Activated CD8-positive, alpha-beta T cell treated with anti-CD3 and anti-CD28 coated beads for 36 hours (primary cell): ENCODE data around the gene SLC2A13. TPM values are rescaled to one million over a fixed set of nuclear protein-coding genes. Genes with fewer than 3 reads are reported as not detected.
"Not testable (repeated sequence)": the region's sequence is repeated elsewhere in the genome, so short reads cannot be mapped to it uniquely, and the experiment has no call there.

Experiments used
- ATAC-seq: fragments of 200-7000 bp; cut with Tn5 transposase; one replicate; pipeline ENCODE4 v1.10.0; 2021; ENCODE audit warnings: mild to moderate bottlenecking, moderate library complexity
- CTCF ChIA-PET: fragments of 350-600 bp; sonication (Branson Sonifier 250); formaldehyde crosslinking; loops from one replicate; lab custom pipeline; 2021; ENCODE audit warnings: antibody characterized with exemption; lab: Charles Lee
- POLR2A ChIA-PET: fragments of 350-600 bp; sonication (Branson Sonifier 250); formaldehyde crosslinking; loops from one replicate; lab custom pipeline; 2021; ENCODE audit warnings: antibody characterized with exemption; lab: Charles Lee
- DNase-seq: peaks from one replicate; pipeline ENCODE4 v3.0.0-alpha.2; 2020
- H3K27ac Mint-ChIP-seq: one replicate; pipeline ENCODE4 v1.8.0; 2021; ENCODE audit warnings: mild to moderate bottlenecking, mixed read lengths
- H3K27me3 Mint-ChIP-seq: one replicate; pipeline ENCODE4 v1.8.0; 2021; ENCODE audit warnings: mixed read lengths
- H3K36me3 Mint-ChIP-seq: one replicate; pipeline ENCODE4 v1.8.0; 2021; ENCODE audit warnings: low read depth, mixed read lengths
- H3K4me1 Mint-ChIP-seq: one replicate; pipeline ENCODE4 v1.8.0; 2021; ENCODE audit warnings: low read depth, mixed read lengths
- H3K4me3 Mint-ChIP-seq: one replicate; pipeline ENCODE4 v1.8.0; 2021; ENCODE audit warnings: mild to moderate bottlenecking, moderate library complexity, mixed read lengths
- H3K9me3 Mint-ChIP-seq: one replicate; pipeline ENCODE4 v1.8.0; 2021; ENCODE audit warnings: mixed read lengths
- CTCF ChIP-seq: fragments of 200-600 bp; IDR thresholded peaks from one replicate; pipeline ENCODE4 v1.8.0; 2022; ENCODE audit warnings: antibody characterized with exemption, mild to moderate bottlenecking
- intact Hi-C: fragments of 100-400 bp; cut with micrococcal nuclease; formaldehyde crosslinking; loops from one replicate; pipeline ENCODE4 v1.10.0; 2022
- total RNA-seq, 2 experiments: library from RNA; stranded (reverse); gene quantifications; one replicate each; pipeline ENCODE4 v1.2.3, GENCODE V29; 2021

The SLC2A13 gene
- total RNA-seq, 2 experiments from 2014 or later: 9.0 to 9.3 TPM

- DNase-seq: no peak
- ChIA-PET POLR2A (no interaction called here), CTCF (no interaction called here)
- Mint-ChIP-seq H3K4me3 (no peak overlapping the region), H3K36me3 (no peaks in the 10 kb centered on the region), H3K9me3 (no peaks in the 10 kb centered on the region), H3K27me3 (no peaks in the 10 kb centered on the region), H3K4me1 (peaks cover 4% of the 10 kb centered on the region), H3K27ac (no peak overlapping the region)
- intact Hi-C loops: no loop called here
- no peak for TF ChIP-seq CTCF
- no peak for ATAC-seq
These were observed 174.0 kb downstream of the SLC2A13 start for GRCh38 chr12:39931857-39932256.

DNA sequence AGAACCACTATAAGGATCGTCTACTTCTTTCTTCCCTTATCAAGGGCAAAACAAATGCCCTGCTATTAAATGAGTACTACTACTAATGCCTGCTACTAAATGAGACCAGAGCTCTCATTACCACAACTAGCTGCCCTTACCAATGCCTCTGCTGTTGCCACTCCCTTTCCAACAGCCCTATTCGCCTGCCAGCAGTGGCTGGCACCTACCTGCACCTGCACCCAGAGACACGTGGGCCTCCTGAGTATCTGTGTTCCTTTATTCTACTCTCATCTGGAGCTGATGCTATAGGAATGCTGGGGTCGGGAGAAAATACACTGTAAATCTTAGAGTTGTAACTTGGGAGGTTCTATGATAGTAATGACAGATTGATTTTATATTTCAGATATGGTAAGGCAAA is 174.7 kb downstream of the SLC2A13 start:
- no peaks in the 10 kb centered on the region for H3K36me3 Mint-ChIP-seq
- DNase-seq: no peak
- no peaks in the 10 kb centered on the region for H3K9me3 Mint-ChIP-seq
- intact Hi-C loops: no loop called here
- H3K4me1 Mint-ChIP-seq: peaks cover 4% of the 10 kb centered on the region
- no peaks in the 10 kb centered on the region for H3K27me3 Mint-ChIP-seq
- H3K4me3 Mint-ChIP-seq: no peak overlapping the region
- POLR2A ChIA-PET: no interaction called here
- TF ChIP-seq CTCF: no peak
- no peak overlapping the region for H3K27ac Mint-ChIP-seq
- CTCF ChIA-PET: no interaction called here
- ATAC-seq: no peak

DNA sequence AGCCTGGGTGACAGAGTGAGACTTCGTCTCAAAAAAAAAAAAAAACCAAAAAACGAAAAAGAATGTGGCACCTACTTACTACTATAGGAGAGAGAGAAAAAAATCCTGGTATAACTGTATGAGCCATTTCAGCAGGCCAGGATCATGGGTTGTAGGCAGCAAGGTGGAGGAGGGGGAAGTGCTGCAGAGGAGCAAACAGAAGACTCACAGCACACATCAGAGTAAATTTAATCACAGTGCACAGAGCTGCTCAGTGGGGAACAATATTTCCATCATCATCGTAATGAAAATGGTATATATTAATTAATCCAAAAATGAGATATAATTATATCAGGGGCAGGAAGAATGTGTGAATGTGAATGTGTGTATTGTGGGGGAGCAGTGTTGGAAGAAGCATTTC is 175.8 kb downstream of the SLC2A13 start:
- H3K36me3 Mint-ChIP-seq: no peaks in the 10 kb centered on the region
- ChIA-PET POLR2A (no interaction called here), CTCF (no interaction called here)
- no peaks in the 10 kb centered on the region for H3K9me3 Mint-ChIP-seq
- no peak for DNase-seq
- H3K4me1 Mint-ChIP-seq: peaks cover 2% of the 10 kb centered on the region
- H3K27me3 Mint-ChIP-seq: no peaks in the 10 kb centered on the region
- intact Hi-C loops: no loop called here
- no peak overlapping the region for H3K4me3 Mint-ChIP-seq
- TF ChIP-seq CTCF: no peak
- H3K27ac Mint-ChIP-seq: no peak overlapping the region
- no peak for ATAC-seq

DNA sequence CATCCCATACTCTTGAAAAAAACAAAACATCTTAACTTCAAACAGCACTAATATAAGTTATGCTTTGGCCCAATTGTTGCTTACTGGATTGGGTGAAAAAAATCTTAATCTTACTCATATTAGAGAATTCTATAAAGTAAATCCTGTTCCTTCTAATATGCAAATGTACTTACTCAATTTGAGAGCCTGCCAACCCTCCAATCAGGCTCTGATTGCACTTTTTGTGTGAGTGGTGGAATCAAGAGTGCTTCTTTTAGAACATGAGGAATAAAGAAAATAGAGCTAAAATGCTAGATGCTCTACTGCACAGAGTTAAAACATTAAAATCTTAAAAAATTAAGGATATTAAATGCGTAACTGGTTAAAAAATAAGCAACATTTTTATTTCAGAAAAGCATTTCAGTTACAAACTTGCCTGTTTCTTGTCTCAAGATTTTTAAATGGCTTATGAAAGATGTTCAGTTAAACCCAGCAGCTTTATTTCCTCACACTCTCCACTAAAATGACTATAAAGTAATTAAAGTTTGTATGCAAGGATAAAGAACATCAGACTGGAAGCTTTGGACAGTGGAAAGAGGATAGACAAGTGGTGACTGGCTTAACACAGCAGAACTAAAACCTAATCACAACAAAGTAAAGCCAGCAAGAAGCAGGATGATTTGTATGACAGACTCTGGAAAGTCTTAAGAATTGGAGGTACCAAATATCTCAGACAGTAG is 177.5 kb downstream of the SLC2A13 start:
- intact Hi-C loops: no loop called here
- ChIA-PET CTCF (no interaction called here), POLR2A (no interaction called here)
- no peak overlapping the region for H3K4me3 Mint-ChIP-seq
- no peak overlapping the region for H3K27ac Mint-ChIP-seq
- peaks cover 2% of the 10 kb centered on the region for H3K4me1 Mint-ChIP-seq
- no peaks in the 10 kb centered on the region for H3K36me3 Mint-ChIP-seq
- TF ChIP-seq CTCF: no peak
- no peaks in the 10 kb centered on the region for H3K9me3 Mint-ChIP-seq
- ATAC-seq (no peak), DNase-seq (no peak)
- H3K27me3 Mint-ChIP-seq: no peaks in the 10 kb centered on the region

DNA sequence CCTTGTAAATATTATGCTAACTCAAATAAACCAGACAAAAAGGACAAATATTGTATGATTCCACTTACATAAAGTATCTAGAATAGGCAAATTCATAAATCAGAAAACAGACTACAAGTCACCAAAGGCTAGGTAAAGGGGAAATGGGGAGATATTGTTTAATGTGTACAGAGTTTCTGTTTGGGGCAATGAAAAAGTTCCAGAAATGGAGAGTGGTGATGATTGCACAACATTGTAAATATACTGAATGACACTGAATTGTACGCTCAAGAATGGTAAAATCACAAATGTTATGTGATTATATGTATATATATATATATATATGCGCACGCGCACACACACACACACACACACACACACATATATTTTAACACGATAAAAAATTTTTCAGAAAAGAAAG is 182.5 kb downstream of the SLC2A13 start:
- Mint-ChIP-seq H3K36me3 (no peaks in the 10 kb centered on the region), H3K9me3 (no peaks in the 10 kb centered on the region), H3K4me3 (no peak overlapping the region), H3K27ac (no peak overlapping the region), H3K4me1 (peaks cover 2% of the 10 kb centered on the region), H3K27me3 (no peaks in the 10 kb centered on the region)
- ATAC-seq (no peak), DNase-seq (no peak)
- ChIA-PET POLR2A (no interaction called here), CTCF (no interaction called here)
- no peak for TF ChIP-seq CTCF
- intact Hi-C loops: no loop called here

DNA sequence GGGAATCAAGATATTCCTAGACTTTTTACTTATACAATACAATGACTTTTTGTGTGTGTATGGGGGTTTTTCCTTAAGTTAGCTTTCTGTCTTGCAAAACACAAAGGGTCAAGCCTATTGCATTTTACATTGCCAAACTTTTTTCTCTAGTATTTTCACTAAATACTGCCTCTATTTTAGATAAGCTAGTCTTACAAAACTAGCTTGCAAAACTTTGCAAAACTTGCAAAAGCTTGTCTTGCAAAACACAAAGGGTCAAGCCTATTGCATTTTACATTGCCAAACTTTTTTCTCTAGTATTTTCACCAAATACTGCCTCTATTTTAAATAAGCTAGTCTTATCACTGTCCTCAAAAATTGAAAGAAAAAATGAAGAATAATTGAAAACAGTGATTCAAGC is 183.3 kb downstream of the SLC2A13 start:
- not testable (repeated sequence) for H3K4me3 Mint-ChIP-seq, ATAC-seq

More for the DNA sequence above, 183.3 kb downstream of the SLC2A13 start:
- intact Hi-C loops, DNase-seq, H3K27me3 Mint-ChIP-seq, H3K4me1 Mint-ChIP-seq, H3K27ac Mint-ChIP-seq, POLR2A ChIA-PET, H3K36me3 Mint-ChIP-seq, H3K9me3 Mint-ChIP-seq, CTCF ChIA-PET: not testable (repeated sequence)
